Skeletal muscle tissue (tissue), 4 donors: ENCODE measurements around the gene PPP2R5E. TPM values are rescaled to one million over a fixed set of nuclear protein-coding genes. Genes with fewer than 3 reads are reported as not detected.

ENCODE experiments used
- H3K27ac ChIP-seq: one replicate; pipeline ENCODE4 v1.7.0; 2013; ENCODE audit warnings: mild to moderate bottlenecking, low read depth, low read length, inconsistent platforms
- H3K27me3 ChIP-seq, 3 donors: one replicate each; pipeline ENCODE4 v1.7.0; 2013; ENCODE audit warnings: low read length in 3 of 3; ENCODE audit not compliant: control insufficient read depth in 3 of 3, insufficient read depth in 3 of 3
- H3K36me3 ChIP-seq, 3 donors: one replicate each; pipeline ENCODE4 v1.7.0; 2013; ENCODE audit warnings: low read length in 3 of 3; ENCODE audit not compliant: control insufficient read depth in 3 of 3, insufficient read depth in 3 of 3
- H3K4me1 ChIP-seq, 3 donors: one replicate each; pipeline ENCODE4 v1.7.0; 2013; ENCODE audit warnings: low read length in 3 of 3, mild to moderate bottlenecking in 3 of 3; ENCODE audit not compliant: control insufficient read depth in 3 of 3, insufficient read depth in 3 of 3
- H3K4me3 ChIP-seq, 3 donors: one replicate each; pipeline ENCODE4 v1.7.0; 2013; ENCODE audit warnings: low read length in 3 of 3
- H3K9ac ChIP-seq, 3 donors: one replicate each; pipeline ENCODE4 v1.7.0; 2013; ENCODE audit warnings: low read length in 3 of 3, mild to moderate bottlenecking in 3 of 3, moderate library complexity in 2 of 3, low read depth in 1 of 3
- H3K9me3 ChIP-seq, 3 donors: one replicate each; pipeline ENCODE4 v1.7.0; 2013; ENCODE audit warnings: low read length in 3 of 3; ENCODE audit not compliant: control insufficient read depth in 3 of 3
- total RNA-seq: library from RNA; depleted of rRNA; stranded (reverse); fragments of >200 nt; gene quantifications from one replicate; pipeline ENCODE4 v1.2.3, GENCODE V29; 2014
- donor health status: Osteomylitis.

The PPP2R5E gene
- total RNA-seq, 1 donor from 2014 or later: 11.0 TPM

DNA sequence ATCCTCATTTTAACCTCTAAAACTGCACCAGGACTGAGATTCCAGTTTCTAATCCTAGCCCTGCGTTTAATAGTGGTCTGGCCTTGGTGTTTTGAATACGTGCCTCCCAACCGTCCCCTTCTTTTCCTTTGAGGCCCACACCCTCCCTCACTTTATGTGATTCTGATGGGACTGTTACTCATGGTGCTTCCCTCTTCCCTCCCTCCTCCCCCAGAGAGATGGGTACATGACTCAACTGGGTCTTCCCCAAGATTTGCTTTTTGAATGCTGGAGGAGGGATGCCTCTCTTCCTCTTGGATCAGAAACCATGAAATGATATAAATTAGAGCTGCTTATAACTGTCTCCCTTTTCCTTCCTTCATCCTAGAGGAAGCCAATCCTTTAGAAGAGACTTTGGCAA lies 8.2 kb upstream of the PPP2R5E start:
- Histone ChIP-seq H3K27me3 (no peaks in the 10 kb centered on the region), H3K27ac (no peak overlapping the region), H3K36me3 (no peaks in the 10 kb centered on the region), H3K9me3 (no peaks in the 10 kb centered on the region), H3K4me1 (no peaks in the 10 kb centered on the region), H3K9ac (no peak overlapping the region), H3K4me3 (no peak overlapping the region)

DNA sequence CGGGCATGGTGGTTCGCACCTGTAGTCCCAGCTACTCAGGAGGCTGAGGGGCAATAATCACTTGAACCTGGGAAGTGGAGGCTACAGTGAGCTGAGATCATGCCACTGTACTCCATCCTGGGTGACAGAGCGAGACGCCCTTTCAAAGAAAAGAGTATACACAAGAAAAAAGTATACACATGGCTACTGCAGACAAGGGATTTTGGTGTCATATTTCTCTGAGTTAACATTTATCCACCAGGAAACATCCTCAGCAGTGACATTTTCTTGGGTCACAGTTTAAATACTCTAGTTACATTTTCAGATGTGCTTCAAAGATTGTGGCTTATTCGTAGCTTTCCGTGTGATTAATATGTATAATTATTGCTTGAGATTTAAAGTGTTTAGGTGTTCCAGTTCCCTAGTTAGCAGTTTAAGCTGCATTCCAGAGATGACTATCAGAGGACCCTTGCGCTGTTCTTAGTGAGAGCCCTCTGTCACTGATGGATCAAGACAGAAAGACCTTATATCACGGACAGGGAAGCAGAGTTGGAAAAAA lies 4.7 kb upstream of the PPP2R5E start:
- peaks cover 2 to 11% (median 10%) of the 10 kb centered on the region in 3 donors for H3K4me1 ChIP-seq
- H3K9me3 ChIP-seq: no peaks in the 10 kb centered on the region
- no peak overlapping the region for H3K4me3 ChIP-seq
- H3K36me3 ChIP-seq: no peaks in the 10 kb centered on the region
- H3K9ac ChIP-seq: no peak overlapping the region
- H3K27me3 ChIP-seq: no peaks in the 10 kb centered on the region
- H3K27ac ChIP-seq: no peak overlapping the region

DNA sequence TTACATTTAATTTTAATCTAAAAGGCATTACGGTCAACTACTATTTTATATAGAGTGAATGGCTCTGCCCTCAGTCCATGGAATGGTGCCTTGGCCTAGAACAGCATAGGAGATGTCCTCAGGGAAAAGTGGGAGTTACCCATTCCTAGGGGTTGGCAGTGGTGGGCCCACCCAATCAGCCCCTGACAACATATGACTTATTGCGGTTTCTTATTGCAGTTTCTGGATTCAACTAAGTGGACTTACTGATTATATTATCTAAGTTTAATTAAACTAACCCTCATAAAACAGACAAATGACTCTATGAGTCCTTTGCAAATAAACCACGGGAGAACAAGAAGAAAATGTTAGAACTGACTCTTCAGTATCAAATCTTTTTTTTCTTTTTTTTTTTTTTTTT lies 2.3 kb upstream of the PPP2R5E start:
- Histone ChIP-seq H3K36me3 (no peaks in the 10 kb centered on the region), H3K9me3 (no peaks in the 10 kb centered on the region), H3K9ac (no peak overlapping the region), H3K4me1 (peaks cover 10 to 22% (median 16%) of the 10 kb centered on the region in 3 donors), H3K4me3 (no peak overlapping the region), H3K27ac (no peak overlapping the region), H3K27me3 (no peaks in the 10 kb centered on the region)

DNA sequence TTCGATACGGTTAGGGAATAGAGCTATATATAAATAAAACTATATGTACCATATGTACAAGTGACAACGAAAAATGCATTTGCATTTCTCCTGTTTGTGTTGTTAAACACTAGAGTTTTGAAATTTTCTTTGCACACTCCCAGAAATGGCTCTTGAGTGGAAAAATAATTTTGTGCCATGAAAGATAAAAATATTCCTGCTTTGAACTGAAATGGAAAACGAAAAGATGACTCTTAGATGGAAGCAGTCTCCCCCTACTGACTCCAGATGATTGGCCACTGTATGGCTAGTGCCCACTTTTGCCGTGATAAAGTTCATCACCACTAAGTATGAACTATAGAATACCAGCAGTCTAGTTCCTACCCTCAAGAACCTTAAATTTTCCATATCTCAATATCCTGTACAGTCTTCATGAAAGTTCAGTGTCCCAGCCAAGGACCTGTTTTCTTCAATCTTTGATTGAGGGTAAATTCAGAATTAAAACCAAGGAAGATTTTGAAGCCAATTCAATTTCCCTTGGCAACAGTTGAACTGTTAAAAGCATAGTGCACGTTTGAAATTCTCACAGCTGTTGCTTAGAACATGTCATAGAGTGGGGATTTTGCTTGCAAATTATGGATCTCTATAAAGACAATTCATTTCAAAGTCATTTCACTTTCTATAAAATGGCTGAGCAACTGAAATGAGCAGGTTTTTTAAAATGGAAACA lies 1.6 kb upstream of the PPP2R5E start:
- Histone ChIP-seq H3K27me3 (no peaks in the 10 kb centered on the region), H3K9ac (peak overlapping the region; percentile 2 to 97 (median 45)), H3K27ac (no peak overlapping the region), H3K4me1 (peaks cover 10 to 22% (median 16%) of the 10 kb centered on the region in 3 donors), H3K36me3 (peaks cover 0 to under 1% (median 0%) of the 10 kb centered on the region in 3 donors), H3K4me3 (peak overlapping the region in 2 of 3 donors; percentile 91 to 92), H3K9me3 (no peaks in the 10 kb centered on the region)

DNA sequence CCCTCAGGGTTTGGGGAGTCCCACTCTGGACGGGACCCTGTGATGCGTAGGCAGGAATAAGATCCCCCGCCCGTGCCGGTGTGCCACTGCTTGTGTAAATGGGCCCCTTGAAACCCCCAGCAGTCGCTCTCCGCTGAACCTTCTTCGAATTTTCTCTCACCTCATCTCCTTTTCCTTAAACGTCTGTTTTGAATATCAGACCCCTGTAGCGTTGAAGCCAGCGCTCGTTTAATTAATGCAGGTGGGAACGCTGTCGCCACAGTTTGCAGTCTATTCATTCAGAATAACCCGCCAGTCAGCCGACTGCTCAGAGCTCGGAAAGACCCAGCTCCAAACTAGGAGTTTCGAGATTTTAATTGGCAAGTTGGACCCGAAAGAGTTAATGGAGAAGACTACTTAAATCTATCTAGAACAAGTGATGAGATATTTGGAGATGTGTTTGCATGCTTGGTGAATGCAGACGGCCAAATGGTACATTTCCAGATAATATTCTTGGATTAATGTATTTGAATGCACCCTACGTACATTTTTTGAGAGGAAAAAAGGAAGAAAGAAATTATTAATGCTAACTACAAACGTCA lies 739 bp upstream of the PPP2R5E start:
- H3K4me3 ChIP-seq: peak overlapping the region; percentile 91 to 95 (median 92)
- peaks cover 0 to 8% (median 7%) of the 10 kb centered on the region in 3 donors for H3K36me3 ChIP-seq
- H3K9ac ChIP-seq: peak overlapping the region; percentile 94 to 97 (median 97)
- no peaks in the 10 kb centered on the region for H3K9me3 ChIP-seq
- H3K27me3 ChIP-seq: no peaks in the 10 kb centered on the region
- H3K4me1 ChIP-seq: peaks cover 10 to 22% (median 16%) of the 10 kb centered on the region in 3 donors
- peak overlapping the region; percentile 74 for H3K27ac ChIP-seq

DNA sequence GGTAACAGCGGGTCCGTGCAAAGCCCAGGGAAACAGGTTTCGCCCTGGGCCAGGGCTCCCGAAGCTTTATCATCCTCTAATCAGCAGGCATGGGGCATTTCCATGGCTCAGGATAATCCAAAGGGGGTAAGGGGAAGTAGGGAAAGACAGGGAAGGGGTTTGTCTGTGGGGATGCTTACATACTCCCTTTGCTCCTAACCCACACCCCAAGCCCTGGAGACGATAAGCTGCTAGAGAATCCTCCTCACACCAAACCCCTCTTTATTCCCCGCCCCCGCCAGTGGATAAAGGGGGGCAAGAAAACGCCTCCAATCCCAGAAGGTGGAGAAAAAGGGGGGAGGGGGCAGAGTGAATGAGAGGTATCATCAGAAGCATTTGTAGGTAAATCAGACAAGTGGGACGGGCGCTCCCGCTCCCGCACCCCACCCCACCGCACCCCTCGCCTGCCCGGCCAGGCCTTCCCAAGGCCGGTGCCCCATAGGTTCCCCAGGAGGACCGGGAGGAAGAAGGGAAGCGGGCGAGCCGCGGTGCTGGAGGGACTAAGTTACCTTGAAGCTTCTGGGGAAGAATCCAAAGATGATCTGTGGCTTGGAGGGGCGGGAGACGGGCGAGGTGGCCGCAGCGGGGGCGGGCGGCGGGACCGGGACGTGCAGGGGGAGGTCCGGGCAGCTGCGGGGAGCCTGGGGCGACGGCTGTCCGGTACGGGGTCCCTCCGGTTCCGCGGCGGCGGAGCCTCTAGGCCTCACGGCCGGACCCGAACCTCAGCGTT lies 762 bp downstream of the PPP2R5E start:
- Histone ChIP-seq H3K9ac (peak overlapping the region; percentile 84 to 89 (median 85)), H3K9me3 (no peaks in the 10 kb centered on the region), H3K27me3 (no peaks in the 10 kb centered on the region), H3K36me3 (peaks cover 4 to 15% (median 14%) of the 10 kb centered on the region in 3 donors), H3K27ac (peak overlapping the region; percentile 86), H3K4me1 (peaks cover 10 to 22% (median 16%) of the 10 kb centered on the region in 3 donors), H3K4me3 (peak overlapping the region; percentile 87 to 92 (median 91))

DNA sequence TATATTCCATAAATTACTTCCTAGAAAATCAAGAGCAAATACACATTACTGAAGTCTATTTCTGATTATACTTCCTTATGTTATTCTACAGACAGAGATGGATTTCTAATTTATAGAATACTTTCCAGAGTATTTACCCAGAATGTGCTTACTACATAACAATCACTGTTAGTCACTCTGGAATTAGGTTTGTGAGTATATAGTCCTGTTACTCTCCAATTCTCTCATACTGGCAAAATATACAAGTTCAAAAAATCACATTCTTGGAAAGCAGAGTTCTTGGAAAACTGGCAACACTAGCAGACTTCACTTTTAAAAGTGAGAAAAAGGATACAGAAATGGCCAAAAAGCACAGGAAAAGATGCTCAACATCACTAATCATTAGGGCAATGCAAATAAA lies 7.3 kb downstream of the PPP2R5E start:
- H3K9me3 ChIP-seq: no peaks in the 10 kb centered on the region
- peaks cover 4 to 23% (median 19%) of the 10 kb centered on the region in 3 donors for H3K36me3 ChIP-seq
- H3K27ac ChIP-seq: no peak overlapping the region

DNA sequence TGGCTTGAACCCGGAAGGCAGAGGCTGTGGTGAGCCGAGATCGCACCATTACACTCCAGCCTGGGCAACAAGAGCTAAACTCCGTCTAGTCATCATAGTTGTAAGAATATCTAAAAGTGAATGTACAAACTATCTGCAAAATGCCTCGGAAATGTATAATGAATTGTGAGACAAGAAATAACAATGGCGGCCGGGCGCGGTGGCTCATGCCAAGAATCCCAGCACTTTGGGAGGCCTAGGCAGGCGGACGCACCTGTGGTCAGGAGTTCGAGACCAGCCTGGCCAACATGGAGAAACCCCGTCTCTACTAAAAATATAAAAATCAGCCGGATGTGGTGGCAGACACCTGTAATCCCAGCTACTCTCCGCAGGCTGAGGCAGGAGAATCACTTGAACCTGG lies 9.7 kb downstream of the PPP2R5E start:
- H3K27ac ChIP-seq: no peak overlapping the region
- no peak overlapping the region for H3K4me3 ChIP-seq
- peaks cover 4 to 14% (median 9%) of the 10 kb centered on the region in 3 donors for H3K36me3 ChIP-seq
- H3K9ac ChIP-seq: no peak overlapping the region
- no peaks in the 10 kb centered on the region for H3K27me3 ChIP-seq
- no peaks in the 10 kb centered on the region for H3K9me3 ChIP-seq
- H3K4me1 ChIP-seq: peaks cover 0 to 5% (median 0%) of the 10 kb centered on the region in 3 donors

More for the DNA sequence above, 7.3 kb downstream of the PPP2R5E start:
- H3K27me3 ChIP-seq: no peaks in the 10 kb centered on the region
- H3K4me3 ChIP-seq: no peak overlapping the region
- no peak overlapping the region for H3K9ac ChIP-seq
- peaks cover 0 to 5% (median 0%) of the 10 kb centered on the region in 3 donors for H3K4me1 ChIP-seq

DNA sequence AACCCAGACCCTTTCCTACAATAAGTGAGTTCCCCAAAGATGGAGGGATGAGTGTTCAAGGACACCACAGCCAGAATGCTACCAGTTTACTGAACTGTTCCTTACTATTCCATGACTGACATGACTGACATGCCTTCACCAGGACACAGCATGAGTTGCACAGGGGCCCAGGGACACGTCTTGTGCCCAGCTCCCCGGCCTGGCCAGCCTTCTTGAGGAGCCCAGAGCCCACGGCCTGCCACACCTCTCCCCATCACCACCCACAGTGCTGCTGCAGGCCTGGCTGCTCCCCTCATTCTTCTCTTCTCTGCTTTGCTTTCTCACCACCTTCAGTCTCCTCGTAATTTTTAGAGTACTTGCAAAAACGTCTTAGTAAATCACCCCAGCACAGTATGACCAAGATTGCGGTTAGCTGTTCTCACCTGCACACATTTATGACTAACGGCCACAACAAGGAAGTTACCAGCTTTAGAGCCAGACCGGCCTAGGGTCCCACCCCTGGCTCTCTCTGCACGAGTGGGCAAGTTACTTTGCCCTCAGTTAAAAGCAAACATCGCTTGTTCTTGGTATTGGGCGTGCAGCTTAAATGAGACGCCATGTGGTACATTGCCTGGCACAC lies 18.5 kb downstream of the PPP2R5E start:
- Histone ChIP-seq H3K36me3 (no peaks in the 10 kb centered on the region), H3K27ac (no peak overlapping the region), H3K4me3 (no peak overlapping the region), H3K9ac (no peak overlapping the region), H3K4me1 (peaks cover 0 to 6% (median 5%) of the 10 kb centered on the region in 3 donors), H3K9me3 (no peaks in the 10 kb centered on the region), H3K27me3 (no peaks in the 10 kb centered on the region)
